Vagina (tissue), 2 donors: ENCODE measurements around the gene CFAP61.

Source experiments
- POLR2A ChIP-seq, 2 donors: fragments of 450-650 bp; IDR thresholded peaks; one replicate each; pipeline ENCODE4 v1.6.1; 2017; ENCODE audit warnings: antibody characterized with exemption in 2 of 2, mild to moderate bottlenecking in 2 of 2, moderate library complexity in 2 of 2
- POLR2AphosphoS5 ChIP-seq, 2 donors: sonication (generic); formaldehyde crosslinking; IDR thresholded peaks; one replicate each; pipeline ENCODE4 v1.9.0; 2017; ENCODE audit warnings: antibody characterized with exemption in 2 of 2, mild to moderate bottlenecking in 2 of 2, low read depth in 1 of 2; ENCODE audit not compliant: insufficient read depth in 1 of 2

DNA sequence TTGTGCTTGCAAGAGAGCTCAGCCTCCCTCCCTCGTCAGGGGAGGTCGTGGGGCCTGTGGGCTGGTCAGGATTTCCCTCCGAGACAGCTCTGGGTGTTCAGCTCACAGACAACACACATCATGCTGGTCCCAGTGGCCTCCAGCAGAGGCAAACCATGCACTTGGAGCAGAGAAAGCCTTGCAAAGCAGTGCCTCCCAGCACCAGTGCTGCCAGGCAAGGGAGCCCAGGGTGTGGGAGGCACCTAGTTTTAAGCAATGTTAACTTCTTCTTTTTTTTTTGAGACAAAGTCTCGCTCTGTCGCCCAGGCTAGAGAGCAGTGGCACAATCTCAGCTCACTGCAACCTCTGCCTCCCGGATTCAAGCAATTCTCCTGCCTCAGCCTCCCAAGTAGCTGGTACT lies 281.5 kb downstream of the CFAP61 start:
- no peak for TF ChIP-seq POLR2A (IDR thresholded peaks at IDR 0.05)
- TF ChIP-seq POLR2AphosphoS5 (IDR thresholded peaks at IDR 0.05; ENCODE audit: insufficient read depth in 1 of 2, low read depth in 1 of 2): no peak
